Bone marrow (tissue), 2 donors: ENCODE data around the gene PARD3.

Experiments used
- DNase-seq, 2 donors: peaks; one replicate each; lab custom pipeline; 2025; lab: John Stamatoyannopoulos, UW

PARD3 gene

GRCh38 chr10:34492081-34492480, 323.0 kb downstream of the PARD3 start:
- no peak for DNase-seq

- DNase-seq: no peak
Measured at GRCh38 chr10:34491678-34492077, 323.4 kb downstream of the PARD3 start.

- no peak for DNase-seq
Measured at GRCh38 chr10:34489973-34490745, 324.9 kb downstream of the PARD3 start.

GRCh38 chr10:34489411-34489810, 325.7 kb downstream of the PARD3 start:
- DNase-seq: no peak

- no peak for DNase-seq
Measured at GRCh38 chr10:34488476-34489130, 326.5 kb downstream of the PARD3 start.

- DNase-seq: no peak
Measured at GRCh38 chr10:34486008-34486407, 329.1 kb downstream of the PARD3 start.

- DNase-seq: no peak
Measured at GRCh38 chr10:34484164-34484563, 330.9 kb downstream of the PARD3 start.

GRCh38 chr10:34480345-34480744, 334.8 kb downstream of the PARD3 start:
- no peak for DNase-seq

- DNase-seq: no peak
Measured at GRCh38 chr10:34479520-34480179, 335.4 kb downstream of the PARD3 start.

GRCh38 chr10:34477249-34477648, 337.8 kb downstream of the PARD3 start:
- DNase-seq: no peak

- DNase-seq: no peak
Measured at GRCh38 chr10:34476608-34477007, 338.5 kb downstream of the PARD3 start.

GRCh38 chr10:34475786-34476185, 339.3 kb downstream of the PARD3 start:
- DNase-seq: no peak

- DNase-seq: no peak
Measured at GRCh38 chr10:34475274-34475646, 339.8 kb downstream of the PARD3 start.

GRCh38 chr10:34474555-34475273, 340.4 kb downstream of the PARD3 start:
- no peak for DNase-seq

- no peak for DNase-seq
Measured at GRCh38 chr10:34474009-34474376, 341.1 kb downstream of the PARD3 start.

GRCh38 chr10:34473174-34474008, 341.7 kb downstream of the PARD3 start:
- no peak for DNase-seq

GRCh38 chr10:34470307-34470706, 344.8 kb downstream of the PARD3 start:
- DNase-seq: no peak

GRCh38 chr10:34469446-34469845, 345.6 kb downstream of the PARD3 start:
- DNase-seq: no peak

GRCh38 chr10:34467902-34468301, 347.2 kb downstream of the PARD3 start:
- DNase-seq: no peak

GRCh38 chr10:34467364-34467763, 347.7 kb downstream of the PARD3 start:
- DNase-seq: no peak

GRCh38 chr10:34465678-34466077, 349.4 kb downstream of the PARD3 start:
- no peak for DNase-seq

- DNase-seq: no peak
Measured at GRCh38 chr10:34464591-34464990, 350.5 kb downstream of the PARD3 start.
